IPS-NIHi7 (cell line): Measurements from ENCODE around the gene FBXO28.
"Not testable (repeated sequence)": the region's sequence is repeated elsewhere in the genome, so short reads cannot be mapped to it uniquely, and the experiment has no call there.

Source experiments
- DNase-seq: peaks from one replicate; pipeline ENCODE4 v3.0.0; 2012; ENCODE audit warnings: mixed read lengths; ENCODE audit errors: extremely low spot score

The FBXO28 gene

GRCh38 chr1:224188286-224188685, 74.4 kb downstream of the FBXO28 start:
- DNase-seq, result no peak

DNA sequence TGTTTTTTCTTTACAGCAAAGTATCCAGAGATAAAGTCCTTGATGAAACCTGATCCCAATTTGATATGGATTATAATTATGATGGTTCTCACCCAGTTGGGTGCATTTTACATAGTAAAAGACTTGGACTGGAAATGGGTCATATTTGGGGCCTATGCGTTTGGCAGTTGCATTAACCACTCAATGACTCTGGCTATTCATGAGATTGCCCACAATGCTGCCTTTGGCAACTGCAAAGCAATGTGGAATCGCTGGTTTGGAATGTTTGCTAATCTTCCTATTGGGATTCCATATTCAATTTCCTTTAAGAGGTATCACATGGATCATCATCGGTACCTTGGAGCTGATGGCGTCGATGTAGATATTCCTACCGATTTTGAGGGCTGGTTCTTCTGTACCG, 75.7 kb downstream of the FBXO28 start:
- DNase-seq, result no peak

DNA sequence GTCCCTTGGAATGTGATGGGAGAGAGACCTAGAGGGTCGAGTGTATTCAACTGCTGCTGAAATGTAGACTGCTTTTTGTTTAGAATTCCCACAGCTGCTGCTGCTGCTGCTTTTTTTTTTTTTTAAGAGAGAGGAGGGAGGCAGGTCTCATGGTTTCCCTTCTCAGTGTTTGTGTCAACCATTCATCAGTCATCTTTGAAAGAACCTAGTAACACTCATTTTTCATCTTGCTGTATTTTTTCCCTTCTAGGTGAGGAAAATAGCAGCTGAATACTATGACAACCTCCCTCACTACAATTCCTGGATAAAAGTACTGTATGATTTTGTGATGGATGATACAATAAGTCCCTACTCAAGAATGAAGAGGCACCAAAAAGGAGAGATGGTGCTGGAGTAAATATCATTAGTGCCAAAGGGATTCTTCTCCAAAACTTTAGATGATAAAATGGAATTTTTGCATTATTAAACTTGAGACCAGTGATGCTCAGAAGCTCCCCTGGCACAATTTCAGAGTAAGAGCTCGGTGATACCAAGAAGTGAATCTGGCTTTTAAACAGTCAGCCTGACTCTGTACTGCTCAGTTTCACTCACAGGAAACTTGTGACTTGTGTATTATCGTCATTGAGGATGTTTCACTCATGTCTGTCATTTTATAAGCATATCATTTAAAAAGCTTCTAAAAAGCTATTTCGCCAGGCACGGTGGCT, 78.3 kb downstream of the FBXO28 start:
- DNase-seq, result no peak

- DNase-seq, result no peak
These were observed 79.5 kb downstream of the FBXO28 start for GRCh38 chr1:224193319-224193966.

GRCh38 chr1:224196813-224197600, 83.1 kb downstream of the FBXO28 start:
- DNase-seq, result no peak

- DNase-seq, result no peak
These were observed 84.7 kb downstream of the FBXO28 start for GRCh38 chr1:224198572-224198971.

GRCh38 chr1:224199679-224200078, 85.8 kb downstream of the FBXO28 start:
- DNase-seq, result no peak

GRCh38 chr1:224201383-224201782, 87.5 kb downstream of the FBXO28 start:
- DNase-seq, result no peak

DNA sequence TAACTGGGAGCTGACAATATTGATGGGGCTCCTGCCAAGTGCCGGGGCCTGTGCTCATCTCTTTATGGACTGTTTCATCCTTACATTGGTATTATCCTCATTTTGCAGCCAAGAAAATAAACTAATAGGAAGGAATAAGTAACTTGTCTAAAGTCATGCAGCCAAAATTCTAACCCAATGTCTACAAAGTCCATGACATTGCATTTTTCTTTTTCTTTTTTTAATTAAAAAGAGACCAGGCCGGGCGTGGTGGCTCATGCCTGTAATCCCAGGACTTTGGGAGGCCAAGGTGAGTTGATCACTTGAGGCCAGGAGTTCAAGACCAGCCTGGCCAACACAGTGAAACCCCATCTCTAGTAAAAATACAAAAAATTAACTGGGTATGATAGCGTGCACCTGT, 87.9 kb downstream of the FBXO28 start:
- DNase-seq, result no peak

DNA sequence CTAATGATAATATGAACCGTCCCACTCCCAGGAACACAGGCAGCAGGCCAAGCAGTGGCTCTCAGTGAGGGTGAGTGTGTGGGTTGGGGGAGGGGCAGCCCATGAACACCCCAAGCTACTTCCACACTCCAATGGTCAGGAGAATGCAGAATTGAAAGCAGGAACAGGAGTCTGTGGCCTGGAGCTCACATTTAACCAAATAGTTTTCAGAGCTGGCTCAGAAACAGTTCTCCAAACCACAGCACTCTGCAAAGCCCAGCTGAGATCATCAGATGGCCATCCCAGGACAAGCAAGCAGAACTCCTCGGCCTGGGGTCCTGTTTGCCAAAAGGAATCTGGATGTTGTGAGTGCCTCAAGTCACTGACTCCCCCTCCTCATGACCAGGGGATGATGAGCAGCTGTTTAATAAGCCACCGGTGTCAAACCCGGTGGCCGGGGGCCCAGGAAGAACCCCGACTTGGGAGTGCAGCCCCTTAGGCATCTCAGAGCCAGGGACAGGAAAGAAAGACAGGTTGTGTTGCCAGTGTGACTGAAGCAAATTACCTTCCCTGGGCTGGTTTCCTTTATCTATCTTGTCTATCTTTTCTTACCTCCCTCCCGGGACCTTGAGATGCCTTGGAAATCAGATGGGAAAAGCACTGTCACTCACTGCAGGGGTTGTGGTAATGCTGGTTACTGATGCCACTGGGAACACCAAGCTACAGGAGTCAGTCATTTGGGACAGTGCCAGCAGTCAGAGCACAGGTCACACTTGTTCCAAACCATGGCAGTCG, 89.5 kb downstream of the FBXO28 start:
- peak; percentile 54 for DNase-seq

DNA sequence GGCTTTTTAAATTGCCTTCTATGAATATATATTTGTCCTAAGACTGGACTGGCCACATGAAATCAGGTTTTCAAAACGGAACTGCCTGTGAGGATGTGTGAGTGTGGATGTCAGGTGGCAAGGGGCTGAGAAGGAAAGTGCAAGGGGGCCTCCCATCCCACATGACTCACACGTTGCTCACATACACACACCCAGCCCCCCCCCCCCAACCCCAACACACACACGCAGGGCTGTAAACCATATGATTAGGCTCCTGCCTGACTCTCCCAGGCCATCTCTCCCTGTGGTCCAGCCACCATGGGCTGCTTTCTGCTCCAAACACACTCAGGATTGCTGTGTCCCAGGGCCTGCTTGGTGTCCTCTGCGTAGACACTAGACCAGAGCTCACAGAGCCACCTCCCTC, 91.5 kb downstream of the FBXO28 start:
- no peak for DNase-seq

DNA sequence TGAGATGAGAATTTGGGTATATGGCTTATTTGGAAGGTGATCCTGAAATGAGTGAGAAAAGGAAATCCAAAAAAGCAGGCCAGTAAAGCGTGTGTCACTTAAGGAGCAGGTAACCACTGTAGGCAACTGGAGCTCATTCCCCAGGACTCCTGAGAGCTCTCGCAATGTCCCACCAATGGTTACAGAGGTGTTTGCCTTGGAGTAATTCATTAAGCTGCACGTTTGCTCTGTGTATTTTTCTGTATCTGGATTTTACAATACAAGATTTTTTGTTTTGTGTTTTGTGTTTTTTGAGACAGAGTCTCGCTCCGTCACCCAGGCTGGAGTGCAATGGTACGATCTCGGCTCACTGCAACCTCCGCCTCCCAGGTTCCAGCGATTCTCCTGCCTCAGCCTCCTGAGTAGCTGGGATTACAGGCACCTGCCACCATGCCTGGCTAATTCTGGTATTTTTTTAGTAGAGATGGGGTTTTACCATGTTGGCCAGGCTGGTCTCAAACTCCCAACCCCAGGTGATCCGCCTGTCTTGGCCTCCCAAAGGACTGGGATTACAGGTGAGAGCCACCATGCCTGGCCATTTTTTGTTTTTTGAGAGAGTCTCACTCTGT, 92.1 kb downstream of the FBXO28 start:
- DNase-seq, result not testable (repeated sequence)

- DNase-seq, result no peak
These were observed 97.5 kb downstream of the FBXO28 start for GRCh38 chr1:224211206-224211962.
